HG03571 (cell line): ENCODE data around the gene S100PBP.

ENCODE experiments used
- ATAC-seq: cut with Tn5 transposase; IDR thresholded peaks from one replicate; pipeline ENCODE4 v1.9.1; 2021; ENCODE audit not compliant: unreplicated experiment

Gene S100PBP

DNA sequence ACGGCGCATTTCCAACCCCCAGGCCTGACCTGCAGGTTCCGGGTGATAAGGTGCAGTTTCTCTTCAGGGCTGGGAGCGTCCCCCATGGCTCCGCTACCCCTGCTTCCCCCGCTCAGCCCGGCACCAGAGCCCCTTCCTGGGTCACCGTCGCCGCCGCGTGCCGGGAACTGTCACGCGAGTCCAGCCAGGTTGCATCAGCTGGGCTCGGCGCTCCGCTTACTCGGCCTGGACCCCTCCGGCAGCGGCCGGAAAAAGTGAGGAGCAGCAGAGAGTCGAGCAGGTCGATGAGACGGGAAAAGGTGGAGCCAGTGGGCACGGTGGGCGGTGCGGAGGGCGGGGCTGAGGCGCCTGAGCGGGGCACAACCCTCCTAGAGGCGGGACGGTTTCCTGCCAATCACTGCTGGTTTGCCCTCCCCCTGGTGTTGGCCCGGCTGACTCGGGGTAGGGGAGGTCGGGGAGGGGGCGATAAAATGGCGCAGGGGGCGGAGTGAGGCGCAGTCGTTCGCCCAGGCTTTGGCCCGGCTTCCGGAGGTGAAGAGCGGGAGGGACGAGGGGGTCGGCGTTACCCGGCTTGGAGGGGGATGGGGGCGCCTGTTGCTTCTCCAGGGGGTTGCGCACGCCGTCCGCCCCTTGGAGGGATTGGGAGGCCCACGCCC, at the start of gene S100PBP, which contains the start of gene YARS1:
Gene S100PBP (plus strand): TSS at position 495 of the 656 bp plus-strand sequence. CDS start 8,447 bp downstream, outside the sequence.
Gene YARS1 (minus strand): TSS at position 200 of the 656 bp plus-strand sequence. CDS start 114 bp downstream, at position 86.
- ATAC-seq = peak; percentile 79

DNA sequence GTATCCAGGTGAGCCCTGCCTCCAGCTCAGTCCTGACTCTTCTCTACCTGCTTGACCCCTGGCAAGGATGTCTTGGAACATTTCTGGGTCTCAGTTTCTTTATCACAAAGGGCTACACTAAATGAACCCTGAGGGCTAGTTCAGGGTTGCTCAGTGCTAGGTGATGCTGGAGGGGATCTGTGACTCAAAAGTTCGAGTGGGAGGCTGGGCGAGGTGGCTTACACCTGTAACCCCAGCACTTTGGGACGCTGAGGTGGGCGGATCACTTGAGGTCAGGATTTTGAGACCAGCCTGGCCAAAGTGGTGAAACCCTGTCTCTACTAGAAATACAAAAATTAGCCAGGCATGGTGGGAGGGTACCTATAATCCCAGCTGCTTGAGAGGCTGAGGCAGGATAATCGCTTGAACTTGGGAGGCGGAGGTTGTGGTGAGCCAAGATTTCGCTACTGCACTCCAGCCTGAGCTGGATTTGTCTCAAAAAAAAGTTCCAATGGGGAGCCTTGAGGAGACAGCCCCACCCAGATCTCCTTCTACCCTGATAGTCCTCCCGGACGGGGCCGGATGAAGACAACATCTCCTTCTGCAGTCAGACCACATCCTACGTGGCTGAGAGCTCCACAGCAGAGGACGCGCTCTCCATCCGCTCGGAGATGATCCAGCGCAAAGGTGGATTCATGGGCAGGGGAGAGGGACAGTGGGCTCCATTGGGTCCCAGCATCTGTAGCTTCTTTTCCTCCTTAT, 49.2 kb upstream of the S100PBP start:
- ATAC-seq = no peak

DNA sequence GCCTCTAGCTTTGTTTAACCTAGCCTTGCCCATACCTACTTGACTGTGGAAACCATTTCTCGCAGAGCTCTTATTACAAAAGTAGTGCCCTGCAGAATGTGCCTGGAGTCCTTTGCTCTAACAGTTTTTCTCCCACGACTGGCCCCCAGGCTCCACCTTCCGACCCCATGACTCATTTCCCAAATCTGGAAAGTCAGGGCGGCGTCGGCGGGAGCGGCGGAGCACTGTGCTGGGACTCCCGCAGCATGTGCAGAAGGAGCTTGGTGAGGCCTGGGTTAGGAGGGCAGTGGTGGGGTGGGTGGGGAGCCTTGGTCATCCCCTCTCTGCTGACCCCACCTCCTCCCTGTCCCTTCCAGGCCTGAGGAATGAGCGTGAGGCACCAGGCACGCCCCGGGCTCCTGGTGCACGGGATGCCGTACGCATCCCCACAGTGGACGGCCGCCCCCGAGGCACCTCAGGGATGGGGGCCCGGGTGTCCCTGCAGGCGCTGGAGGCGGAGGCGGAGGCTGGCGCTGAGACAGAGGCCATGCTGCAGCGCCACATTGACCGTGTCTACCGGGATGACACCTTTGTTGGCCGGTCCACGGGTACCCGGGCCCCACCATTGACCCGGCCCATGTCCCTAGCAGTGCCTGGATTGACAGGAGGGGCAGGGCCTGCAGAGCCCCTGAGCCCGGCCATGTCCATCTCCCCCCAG, 47.8 kb upstream of the S100PBP start:
- ATAC-seq = no peak

DNA sequence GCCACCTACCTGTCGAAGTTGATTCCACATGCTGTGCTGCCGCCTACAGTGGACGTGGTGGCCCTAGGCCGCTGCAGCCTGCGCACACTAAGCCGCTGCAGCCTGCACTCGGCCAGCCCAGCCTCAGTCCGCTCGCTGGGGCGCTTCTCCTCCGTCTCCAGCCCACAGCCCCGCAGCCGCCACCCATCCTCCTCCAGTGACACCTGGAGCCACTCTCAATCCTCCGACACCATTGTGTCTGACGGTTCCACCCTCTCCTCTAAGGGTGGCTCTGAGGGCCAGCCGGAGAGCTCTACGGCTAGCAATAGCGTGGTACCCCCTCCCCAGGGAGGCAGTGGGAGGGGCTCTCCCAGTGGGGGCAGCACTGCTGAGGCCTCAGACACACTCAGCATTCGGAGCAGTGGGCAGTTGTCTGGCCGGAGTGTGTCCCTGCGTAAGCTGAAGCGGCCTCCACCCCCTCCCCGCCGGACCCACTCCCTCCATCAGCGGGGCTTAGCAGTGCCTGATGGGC, 47.2 kb upstream of the S100PBP start:
- ATAC-seq = no peak

DNA sequence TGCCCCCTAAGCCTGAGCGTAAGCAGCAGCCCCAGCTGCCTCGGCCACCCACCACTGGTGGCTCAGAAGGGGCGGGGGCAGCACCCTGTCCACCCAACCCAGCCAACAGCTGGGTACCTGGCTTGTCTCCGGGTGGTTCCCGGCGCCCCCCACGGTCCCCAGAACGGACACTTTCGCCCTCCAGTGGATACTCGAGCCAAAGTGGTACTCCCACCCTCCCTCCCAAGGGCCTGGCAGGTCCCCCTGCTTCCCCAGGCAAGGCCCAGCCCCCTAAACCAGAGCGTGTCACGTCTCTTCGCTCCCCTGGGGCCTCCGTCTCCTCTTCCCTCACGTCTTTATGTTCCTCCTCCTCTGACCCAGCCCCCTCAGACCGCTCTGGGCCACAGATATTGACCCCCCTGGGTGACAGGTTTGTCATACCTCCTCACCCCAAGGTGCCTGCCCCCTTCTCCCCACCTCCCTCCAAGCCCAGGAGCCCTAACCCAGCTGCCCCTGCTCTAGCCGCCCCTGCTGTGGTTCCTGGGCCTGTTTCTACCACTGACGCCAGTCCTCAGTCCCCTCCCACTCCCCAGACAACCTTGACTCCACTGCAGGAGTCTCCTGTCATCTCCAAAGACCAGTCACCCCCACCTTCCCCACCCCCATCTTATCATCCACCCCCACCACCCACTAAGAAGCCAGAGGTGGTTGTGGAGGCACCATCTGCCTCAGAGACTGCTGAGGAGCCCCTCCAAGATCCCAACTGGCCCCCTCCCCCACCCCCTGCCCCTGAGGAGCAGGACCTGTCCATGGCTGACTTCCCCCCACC, 46.5 kb upstream of the S100PBP start:
- no peak for ATAC-seq

DNA sequence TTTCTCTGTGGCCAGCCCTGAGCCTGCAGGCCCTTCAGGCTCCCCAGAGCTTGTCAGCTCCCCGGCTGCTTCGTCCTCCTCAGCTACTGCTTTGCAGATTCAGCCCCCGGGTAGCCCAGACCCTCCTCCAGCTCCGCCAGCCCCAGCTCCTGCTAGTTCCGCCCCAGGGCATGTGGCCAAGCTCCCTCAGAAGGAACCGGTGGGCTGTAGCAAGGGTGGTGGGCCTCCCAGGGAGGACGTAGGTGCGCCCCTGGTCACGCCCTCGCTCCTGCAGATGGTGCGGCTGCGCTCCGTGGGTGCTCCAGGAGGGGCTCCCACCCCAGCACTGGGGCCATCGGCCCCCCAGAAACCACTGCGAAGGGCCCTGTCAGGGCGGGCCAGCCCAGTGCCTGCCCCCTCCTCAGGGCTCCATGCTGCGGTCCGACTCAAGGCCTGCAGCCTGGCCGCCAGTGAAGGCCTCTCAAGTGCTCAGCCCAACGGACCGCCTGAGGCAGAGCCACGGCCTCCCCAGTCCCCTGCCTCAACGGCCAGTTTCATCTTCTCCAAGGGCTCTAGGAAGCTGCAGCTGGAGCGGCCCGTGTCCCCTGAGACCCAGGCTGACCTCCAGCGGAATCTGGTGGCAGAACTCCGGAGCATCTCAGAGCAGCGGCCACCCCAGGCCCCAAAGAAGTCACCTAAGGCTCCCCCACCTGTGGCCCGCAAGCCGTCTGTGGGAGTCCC, 45.7 kb upstream of the S100PBP start:
- no peak for ATAC-seq

DNA sequence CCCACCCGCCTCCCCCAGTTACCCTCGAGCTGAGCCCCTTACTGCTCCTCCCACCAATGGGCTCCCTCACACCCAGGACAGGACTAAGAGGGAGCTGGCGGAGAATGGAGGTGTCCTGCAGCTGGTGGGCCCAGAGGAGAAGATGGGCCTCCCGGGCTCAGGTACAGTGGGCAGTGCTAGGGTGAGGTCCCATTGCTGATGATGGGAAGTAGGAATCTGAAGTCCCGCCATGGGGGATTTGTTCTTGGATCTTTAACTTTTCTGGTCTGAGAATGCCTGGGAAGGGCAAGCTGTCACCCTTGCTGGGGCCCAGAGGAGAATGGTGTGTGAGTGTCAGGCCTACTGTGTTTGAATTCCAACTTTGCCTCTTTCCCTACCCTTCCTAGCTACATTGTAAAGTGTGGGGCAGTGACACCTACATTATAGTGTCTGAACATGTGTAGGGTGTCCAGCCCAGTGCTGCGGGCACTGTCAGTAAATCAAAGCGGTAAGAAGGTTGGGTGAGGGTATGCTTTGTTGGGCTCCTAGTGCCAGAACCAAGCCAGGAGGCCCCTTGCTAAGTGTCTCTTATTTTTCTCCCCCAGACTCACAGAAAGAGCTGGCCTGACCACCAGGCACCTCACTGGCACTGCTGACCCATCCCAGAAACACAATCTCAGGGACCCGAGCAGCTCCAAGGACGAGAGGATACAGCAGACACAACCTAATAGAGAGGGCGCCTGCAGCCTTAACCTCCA, 45.0 kb upstream of the S100PBP start:
- no peak for ATAC-seq

DNA sequence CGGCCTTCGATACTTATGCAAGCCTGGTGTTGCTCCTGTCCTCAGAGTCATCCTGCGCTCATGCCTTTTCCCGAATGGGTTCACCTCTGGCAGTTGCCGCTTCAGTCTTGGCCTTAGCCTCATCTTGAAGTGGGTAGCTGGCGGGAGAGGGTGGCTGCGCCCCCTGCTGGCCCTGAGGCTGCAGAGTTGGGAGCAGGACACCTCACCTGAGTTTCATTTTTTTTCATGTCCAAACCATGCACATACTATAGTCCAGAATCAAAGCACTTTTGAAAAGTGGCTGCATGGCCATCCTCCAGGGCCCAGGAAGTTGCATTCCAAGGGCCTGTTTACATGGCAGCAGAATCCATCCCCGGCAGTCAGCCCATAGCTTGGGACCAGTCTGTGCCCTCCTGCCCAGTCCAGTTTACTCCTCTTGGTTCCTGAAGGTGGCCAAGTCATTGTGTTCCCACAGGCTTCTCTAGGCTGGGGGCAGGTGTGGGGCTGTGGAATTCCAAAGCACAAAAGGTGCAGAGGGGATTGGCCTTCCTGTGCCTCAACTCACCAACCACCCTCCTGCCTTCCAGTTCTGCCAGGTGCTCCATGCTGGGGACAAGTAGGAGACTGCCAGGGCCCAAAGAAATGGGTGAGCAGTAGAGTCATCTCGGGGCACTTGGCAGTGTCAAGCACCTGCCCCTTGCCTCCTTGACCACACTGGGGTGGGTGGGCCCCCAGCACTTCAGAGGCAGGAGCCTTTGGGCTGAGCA, 44.3 kb upstream of the S100PBP start:
- ATAC-seq = no peak

DNA sequence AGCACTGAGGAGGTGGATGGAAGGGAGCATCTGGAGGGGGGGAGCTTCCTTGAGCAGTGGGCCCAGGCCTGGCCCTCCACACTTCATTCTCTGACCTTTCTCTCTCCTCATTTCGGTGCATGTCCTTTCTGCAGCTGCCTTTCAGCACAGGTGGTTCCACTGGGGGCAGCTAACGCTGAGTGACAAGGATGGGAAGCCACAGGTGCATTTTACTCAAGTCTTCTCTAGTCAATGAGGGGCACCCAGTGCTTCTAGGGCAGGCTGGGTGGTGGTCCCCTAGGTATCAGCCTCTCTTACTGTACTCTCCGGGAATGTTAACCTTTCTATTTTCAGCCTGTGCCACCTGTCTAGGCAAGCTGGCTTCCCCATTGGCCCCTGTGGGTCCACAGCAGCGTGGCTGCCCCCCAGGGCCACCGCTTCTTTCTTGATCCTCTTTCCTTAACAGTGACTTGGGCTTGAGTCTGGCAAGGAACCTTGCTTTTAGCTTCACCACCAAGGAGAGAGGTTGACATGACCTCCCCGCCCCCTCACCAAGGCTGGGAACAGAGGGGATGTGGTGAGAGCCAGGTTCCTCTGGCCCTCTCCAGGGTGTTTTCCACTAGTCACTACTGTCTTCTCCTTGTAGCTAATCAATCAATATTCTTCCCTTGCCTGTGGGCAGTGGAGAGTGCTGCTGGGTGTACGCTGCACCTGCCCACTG, 43.5 kb upstream of the S100PBP start:
- no peak for ATAC-seq

DNA sequence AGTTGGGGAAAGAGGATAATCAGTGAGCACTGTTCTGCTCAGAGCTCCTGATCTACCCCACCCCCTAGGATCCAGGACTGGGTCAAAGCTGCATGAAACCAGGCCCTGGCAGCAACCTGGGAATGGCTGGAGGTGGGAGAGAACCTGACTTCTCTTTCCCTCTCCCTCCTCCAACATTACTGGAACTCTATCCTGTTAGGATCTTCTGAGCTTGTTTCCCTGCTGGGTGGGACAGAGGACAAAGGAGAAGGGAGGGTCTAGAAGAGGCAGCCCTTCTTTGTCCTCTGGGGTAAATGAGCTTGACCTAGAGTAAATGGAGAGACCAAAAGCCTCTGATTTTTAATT, 43.0 kb upstream of the S100PBP start:
- ATAC-seq = no peak

DNA sequence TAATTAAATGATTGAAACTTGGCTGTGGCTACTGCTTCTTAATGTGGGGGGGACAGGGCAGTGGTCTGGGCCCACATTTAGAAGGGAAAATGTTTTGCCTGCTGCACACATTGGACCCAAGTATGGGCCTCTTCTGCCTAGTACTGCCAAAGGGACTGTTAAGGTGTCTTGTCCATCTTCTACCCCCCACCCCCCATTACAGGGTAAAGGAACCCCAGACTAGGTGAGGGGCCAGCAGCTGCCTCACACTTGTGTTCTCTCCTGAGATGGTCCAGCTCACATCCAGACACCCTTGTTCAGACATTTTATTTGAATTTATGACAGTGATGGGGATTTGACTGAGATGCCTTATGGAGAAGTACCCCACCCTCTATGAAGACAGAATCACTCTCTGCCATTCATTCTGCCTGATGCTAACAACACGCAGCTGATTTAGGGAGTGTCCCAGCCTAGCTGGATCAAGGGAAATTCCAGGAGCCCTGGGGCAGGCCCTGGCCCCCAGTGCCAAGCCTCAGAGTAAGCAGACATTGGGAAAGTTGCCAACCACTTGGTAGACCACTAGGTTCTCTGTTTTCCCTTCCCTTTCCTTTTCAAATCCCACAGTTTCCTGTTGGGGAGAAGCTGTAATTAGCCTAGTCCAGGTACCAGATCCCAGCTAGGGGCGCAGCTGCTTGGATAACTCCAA, 42.4 kb upstream of the S100PBP start:
- ATAC-seq = no peak

DNA sequence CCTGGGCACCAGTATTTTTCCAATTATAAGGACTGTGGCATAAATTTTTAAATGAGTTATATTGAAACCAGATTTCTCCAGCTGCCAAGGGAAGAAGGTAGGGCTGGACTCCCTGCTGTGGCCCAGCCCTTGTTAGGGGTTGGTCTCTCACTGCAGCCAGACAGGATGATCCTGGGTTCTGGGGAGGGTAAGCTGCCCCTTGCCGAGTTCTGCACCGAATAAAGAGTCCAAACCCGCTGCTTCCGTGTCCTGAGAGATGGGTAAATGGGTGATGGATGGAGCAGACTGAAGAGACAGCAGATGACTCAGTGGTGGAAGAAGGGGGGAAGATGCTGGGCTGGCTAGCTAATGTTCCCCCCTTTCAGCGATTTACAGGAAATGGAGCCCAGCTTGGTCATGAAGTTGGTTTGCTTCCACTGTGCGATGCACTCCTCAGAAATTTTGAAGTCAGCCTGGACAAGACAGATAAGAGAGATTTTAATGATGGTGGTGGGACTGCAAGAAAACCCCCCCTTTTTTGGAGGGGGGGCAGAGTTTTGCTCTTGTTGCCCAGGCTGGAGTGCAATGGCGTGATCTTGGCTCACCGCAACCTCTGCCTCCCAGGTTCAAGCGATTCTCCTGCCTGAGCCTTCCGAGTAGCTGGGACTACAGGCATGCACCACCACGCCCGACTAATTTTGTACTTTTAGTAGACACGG, 41.7 kb upstream of the S100PBP start:
- ATAC-seq = no peak

DNA sequence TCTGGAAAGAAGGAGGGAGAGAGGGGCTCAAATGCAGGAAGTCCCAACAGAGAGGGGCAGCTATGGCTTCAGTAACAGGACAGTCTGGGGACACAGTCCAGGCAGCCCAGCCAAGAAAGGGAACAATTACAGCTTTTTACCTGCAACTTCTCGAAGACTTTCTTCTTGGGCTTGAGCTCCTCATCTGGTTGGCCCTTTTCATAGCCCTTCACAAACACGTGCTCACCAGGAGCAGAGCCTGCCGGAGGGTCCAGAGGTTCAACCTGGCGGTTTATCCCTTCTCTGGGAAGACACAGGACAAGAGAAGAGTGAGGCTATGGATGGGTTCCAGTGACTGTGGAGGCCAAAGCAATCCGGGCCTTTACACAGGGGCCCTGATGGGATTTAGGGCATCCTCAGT, 38.2 kb upstream of the S100PBP start:
- ATAC-seq = no peak

DNA sequence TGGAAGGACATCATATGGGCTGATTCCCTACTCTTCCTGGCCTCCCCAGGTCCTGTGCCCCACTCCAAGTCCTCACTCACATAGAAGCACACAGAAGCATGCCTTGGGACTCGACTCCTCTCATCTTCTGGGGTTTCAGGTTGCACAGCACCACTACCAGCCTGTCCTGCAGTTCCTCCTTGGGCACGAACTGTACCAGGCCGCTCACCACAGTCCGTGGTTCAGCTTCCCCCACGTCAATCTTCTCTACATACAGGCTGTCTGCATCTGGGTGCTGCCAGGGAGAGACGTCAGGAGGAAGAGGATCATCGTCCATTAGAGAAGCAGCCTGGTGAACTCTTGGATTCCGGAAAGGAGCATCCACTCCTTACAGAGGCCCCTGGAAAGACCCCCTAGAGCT, 37.4 kb upstream of the S100PBP start:
- ATAC-seq = no peak

DNA sequence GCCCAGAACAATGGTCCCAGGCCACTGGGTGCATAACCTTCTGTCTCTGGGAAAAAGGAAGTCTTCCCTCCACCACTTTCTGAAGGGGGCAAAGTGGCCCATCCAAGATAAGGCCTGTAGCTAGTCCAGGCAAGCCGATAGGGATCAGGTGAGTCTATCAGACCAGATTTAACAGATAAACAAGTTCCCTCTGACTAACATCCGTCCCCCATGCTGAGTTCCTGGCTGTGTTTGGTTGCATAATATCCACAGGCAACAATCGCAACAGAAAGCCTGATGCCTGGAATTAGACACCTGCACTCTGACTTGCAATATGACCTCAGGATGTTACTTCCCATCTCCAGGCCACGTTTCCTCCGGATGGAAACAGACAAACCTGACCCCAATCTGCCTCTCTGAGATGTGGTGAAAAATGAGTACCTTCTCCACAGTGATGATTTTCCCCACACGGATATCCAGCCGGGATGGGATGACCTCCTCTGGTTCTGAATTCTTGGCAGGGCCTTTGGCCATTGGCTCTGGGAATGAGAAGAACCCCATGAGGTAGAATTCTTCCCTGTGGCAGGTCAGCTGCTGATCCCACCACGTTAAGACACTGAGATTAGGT, 36.7 kb upstream of the S100PBP start:
- no peak for ATAC-seq

DNA sequence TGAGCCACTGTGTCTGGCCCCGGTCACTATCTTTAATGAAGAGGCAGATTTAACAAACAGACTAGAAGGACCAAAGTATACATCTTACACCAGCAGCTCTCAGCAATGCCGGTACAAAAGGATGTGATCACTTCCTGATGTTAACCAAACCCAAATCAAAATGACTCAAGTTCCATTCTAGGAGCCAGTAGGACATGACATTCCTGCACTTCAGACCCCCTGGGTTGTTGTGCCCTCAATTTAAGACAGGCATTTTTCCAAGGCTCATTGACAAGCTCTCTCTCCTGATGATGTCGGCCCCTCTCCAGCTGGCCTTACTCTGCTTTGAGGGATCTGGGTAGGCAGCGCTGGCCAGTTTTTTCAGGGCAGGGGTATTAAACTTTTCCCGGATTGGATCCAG, 35.4 kb upstream of the S100PBP start:
- ATAC-seq = no peak

DNA sequence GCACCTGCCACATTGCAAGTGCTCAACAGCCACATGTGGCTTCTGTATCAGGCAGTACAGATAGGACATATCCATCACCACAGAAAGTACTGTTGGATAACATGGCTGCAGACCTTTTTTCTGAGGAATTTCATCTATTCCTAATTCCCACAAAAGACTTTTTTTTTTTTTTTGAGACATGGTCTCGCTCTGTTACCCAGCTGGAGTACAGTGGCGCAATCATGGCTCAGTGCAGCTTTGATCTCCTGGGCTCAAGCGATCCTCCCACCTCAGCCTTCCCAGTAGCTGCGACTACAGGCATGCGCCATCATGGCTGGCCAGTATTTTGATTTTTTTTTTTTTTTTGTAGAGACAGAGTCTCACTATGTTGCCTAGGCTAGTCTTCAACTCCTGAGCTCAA, 33.6 kb upstream of the S100PBP start:
- ATAC-seq = no peak
